HG03354 (cell line): ENCODE data around the gene IGSF1.
A peak's percentile ranks its signal among the peaks of the same experiment; 100 is the strongest.

Source experiments
- ATAC-seq: cut with Tn5 transposase; IDR thresholded peaks from one replicate; pipeline ENCODE4 v1.9.1; 2021; ENCODE audit warnings: mild to moderate bottlenecking; ENCODE audit not compliant: unreplicated experiment, poor library complexity, severe bottlenecking

IGSF1 gene

DNA sequence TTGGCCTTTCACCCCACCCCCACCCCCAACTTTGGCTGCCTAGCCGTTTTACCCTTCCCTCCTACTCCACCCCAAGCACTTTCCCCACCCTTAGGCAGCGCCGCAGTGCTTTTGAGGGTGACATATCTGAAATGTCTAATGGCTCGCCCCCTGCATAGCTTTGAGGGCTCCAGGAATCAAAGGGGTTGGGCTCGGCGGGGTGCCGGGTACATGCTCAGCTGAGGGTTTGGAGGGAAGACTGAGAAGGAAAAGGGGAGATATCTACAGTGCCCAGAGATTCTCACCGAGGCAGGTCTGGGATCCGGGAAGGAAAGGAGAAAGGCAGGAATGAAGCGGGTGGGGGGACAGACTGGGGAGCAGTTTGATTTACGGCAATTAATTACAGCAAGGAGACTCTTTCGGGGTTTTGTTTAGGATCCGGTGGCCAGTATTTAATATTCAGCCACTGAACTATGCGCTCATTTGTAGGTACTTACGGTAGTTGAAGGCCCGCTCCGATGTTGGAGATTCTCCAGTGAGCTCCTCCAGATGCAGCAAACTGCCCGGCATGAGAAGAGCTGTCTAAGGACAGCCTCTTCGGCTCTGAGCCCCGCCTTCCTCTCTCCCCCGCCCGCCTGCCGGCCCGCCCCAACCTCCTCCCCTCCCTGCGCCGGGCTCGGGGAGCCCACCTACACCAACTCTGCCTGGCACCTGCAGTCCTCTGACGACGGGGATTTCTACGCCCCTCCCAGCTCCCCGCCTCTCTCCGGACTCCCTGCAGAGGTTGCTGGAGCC, at the start of gene IGSF1:
IGSF1 (minus strand) TSS at position 569 of the 774 bp plus-strand sequence. CDS start 2,632 bp downstream, outside the sequence.
- ATAC-seq: peak; percentile 58

DNA sequence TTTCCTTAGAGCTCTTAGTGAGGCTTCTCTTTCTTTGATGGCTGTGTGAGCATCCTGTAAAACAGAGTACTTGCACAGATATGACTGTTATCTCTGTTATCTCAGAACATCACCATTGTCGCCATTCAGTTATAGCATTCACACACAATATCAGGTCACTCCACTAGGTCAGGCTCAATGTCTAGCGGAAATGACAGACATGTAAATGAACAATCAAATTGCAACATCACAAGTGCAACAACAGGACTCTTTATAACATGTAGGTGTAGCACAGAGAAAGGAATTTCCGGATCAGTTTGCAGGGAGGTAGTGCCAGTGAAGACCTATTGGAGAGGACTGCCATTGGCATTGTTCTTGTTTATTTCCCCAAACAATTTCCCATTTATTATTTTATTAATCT, 43.2 kb upstream of the IGSF1 start:
- no peak for ATAC-seq

DNA sequence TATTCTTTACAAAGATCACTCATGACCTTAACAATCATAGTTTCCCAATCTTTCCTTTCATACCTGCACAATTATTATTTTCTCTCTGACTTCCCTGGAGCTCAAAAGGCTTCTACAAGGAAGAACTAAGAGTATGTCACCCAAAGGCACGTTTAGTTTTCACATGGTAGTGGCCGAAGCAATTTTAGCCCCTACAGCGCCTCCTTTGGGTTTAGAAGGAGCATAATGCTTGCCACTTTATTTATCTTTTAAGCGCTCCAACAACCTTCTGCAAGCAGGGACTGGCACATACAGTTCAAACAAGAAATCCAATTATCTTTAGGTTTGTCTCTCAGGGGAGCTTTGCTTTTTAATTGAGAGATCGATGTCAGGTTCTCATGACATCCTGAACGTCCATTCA, 42.0 kb upstream of the IGSF1 start:
- ATAC-seq: no peak

DNA sequence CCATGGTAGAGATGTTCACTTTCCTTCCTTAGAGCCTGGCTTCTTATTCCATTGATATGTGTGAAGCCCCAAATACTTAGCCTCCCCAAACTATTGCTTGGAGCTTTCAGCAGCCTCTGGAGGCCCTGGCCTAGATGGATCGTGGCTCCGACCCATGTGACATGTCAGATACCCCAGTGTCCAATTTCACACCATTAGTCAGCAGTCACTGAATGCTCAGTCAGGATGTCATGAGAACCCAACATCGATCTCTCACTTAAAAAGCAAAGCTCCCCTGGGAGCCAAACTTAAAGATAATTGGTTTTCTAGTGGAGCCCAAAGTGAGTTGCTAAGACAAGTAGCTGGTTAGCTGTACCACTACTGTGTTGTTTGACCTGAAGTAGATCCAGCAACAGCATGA, 41.6 kb upstream of the IGSF1 start:
- ATAC-seq: no peak

- no peak for ATAC-seq
Observed at GRCh38 chrX:131322651-131323050, 33.5 kb upstream of the IGSF1 start.

GRCh38 chrX:131317326-131317725, 28.2 kb upstream of the IGSF1 start:
- ATAC-seq: no peak

- ATAC-seq: no peak
Observed at GRCh38 chrX:131316260-131316659, 27.2 kb upstream of the IGSF1 start.

- peak; percentile 48 for ATAC-seq
Observed at GRCh38 chrX:131308980-131309379, 19.9 kb upstream of the IGSF1 start.

DNA sequence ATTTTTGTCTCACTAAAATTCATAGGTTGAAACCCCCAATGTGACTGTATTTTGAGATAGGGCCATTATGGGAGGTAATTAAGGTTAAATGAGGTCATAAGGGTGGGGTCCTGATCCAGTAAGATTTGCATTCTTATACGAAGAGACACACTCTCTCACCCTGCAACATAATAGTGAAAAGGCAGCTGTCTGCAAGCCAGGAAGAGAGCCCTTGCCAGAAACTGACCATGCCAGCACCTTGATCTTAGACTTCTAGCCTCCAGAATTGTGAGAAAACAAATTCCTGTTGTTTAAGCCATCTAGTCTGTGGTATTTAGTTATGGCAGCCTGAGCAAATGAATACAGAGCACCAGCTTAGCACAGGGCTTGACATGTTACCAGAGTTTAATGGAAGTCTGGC, 17.5 kb upstream of the IGSF1 start:
- no peak for ATAC-seq

GRCh38 chrX:131305926-131306325, 16.8 kb upstream of the IGSF1 start:
- ATAC-seq: no peak

GRCh38 chrX:131302701-131303100, 13.6 kb upstream of the IGSF1 start:
- no peak for ATAC-seq

- no peak for ATAC-seq
Observed at GRCh38 chrX:131301155-131301554, 12.0 kb upstream of the IGSF1 start.

DNA sequence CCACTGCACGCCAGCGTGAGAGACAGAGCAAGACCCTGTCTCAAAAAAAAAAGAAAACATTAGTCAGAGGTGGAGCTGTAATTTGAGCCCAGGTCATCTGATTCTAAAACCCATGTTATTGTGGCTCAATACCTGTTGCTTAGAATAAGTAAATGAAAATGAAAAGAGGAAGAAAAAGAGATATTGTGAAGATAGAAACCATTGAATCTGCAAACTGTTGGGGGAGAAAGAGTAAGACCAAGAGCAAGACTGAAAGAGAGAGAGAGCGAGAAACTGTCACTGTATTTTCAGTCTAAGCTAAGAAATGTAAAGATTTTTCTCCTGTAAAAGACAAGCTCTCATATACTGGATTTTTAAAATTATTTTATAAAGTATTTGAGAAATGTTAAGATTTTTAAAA, 9.7 kb upstream of the IGSF1 start:
- ATAC-seq: no peak

- no peak for ATAC-seq
Observed at GRCh38 chrX:131298036-131298435, 8.9 kb upstream of the IGSF1 start.

DNA sequence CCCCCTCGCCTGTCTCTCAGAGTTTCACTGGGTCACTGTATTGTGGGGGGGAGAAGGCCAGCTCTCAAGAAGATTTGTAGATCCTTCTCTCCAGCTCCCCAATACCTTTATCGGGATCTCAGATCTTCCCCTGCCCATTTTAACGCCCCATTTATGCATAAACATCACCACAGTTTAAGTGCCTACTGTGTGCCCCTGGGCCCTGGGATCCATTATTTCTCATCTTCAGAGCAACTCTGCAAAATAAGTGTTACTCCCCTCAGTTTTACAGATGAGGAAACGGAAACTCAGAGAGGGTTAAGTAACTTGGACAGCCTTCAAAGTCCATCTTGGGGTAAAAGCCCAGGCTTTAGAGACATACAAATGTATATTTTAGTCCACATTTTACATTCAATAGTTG, 421 bp upstream of the IGSF1 start:
- no peak for ATAC-seq

- ATAC-seq: no peak
Observed at GRCh38 chrX:131288188-131288587, 918 bp downstream of the IGSF1 start.

DNA sequence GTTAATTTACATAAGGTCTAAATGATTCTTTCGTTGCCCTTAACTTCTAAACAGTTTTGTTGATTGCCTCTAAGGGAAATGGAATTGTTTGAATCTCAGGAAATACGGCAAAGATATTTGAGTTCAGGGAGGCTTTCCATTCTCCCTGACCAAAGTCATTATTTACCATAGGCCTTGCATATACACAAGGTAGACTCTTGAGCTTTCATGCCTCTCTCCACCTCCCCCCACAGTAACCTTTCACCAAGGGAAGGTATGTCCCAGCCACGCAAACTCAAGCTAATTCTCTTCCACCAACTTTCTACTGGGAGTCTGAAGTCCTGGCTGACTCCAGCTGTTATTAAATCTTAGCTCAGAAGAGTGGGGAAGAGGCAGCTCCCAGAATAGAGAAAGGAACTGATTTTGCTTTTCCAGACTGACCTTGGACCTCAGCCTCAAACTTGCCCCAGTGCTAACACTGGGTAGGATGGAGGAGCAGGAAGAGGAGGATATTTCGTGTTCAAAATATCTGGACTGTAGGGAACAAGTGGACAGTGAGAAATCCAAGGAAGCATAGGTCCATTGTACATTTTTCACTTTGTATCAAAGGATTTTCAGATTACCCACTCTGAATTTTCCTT, 1.4 kb downstream of the IGSF1 start:
- ATAC-seq: no peak

DNA sequence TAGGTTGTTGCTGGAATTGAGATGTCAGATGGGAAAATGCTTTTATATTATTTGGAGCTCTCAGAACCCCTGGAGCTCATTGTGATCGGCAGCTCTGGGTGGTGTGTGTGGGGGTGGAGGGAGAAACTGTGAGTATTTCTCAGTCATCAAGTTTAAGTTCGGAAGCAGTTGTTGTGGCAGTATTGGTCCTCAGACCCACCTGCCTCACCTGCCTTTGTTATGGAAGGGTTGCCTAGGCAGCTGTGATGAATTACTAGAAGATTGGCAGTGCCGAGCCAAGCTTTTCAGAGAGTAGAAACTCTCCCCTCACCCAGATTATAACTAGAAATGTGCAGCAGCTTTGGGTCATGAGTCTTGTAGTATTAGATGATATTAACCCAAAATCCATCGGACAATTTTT, 9.5 kb downstream of the IGSF1 start:
- ATAC-seq: no peak

- ATAC-seq: no peak
Observed at GRCh38 chrX:131279197-131279596, 9.9 kb downstream of the IGSF1 start.

- ATAC-seq: no peak
Observed at GRCh38 chrX:131277543-131278136, 11.5 kb downstream of the IGSF1 start.

DNA sequence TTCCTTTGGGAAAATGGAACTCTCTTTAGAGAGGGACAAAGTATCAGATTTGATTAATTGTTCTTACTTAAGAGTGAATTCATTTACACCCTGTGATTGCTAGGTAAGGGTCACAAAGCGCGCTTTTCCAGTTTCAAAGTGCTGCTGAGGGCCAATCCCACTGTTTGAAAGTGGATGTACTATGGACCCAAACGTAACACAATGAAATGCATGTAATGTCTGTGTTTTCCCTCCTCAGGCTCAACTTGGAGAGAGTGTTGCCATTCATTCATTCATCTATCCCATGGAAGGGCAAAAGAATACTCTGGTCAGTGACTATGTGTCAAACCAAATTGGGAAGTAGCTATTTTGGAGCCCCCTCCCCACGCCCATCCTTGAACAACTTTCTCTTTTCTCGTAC, 16.1 kb downstream of the IGSF1 start:
- ATAC-seq: no peak
